H1 (cell line): ENCODE data around the gene TESMIN. TPM values are rescaled to one million over a fixed set of nuclear protein-coding genes. Genes with fewer than 3 reads are reported as not detected.

Source experiments
- CTCF ChIA-PET: fragments of 300-600 bp; sonication (Branson Sonifier 250); formaldehyde crosslinking; loops from one replicate; lab custom pipeline; 2021; ENCODE audit not compliant: partially characterized antibody; lab: Charles Lee
- POLR2A ChIA-PET: fragments of 300-600 bp; sonication (Branson Sonifier 250); formaldehyde crosslinking; loops from one replicate; lab custom pipeline; 2021; ENCODE audit warnings: inconsistent platforms; ENCODE audit not compliant: partially characterized antibody; lab: Charles Lee
- DNase-seq, 2 experiments: peaks; one replicate each; pipeline versions ENCODE4 v3.0.0 to v3.0.0-alpha.2; 2010 to 2022; ENCODE audit warnings: low spot score in 2 of 2, low read depth in 1 of 2, mixed read lengths in 1 of 2
- FAIRE-seq: peaks from 2 replicates; lab custom pipeline; 2011; peaks lifted over from hg19 to GRCh38; lab: Jason Lieb, UNC
- H2AFZ ChIP-seq: 2 replicates; pipeline ENCODE4 v1.8.1; 2012; ENCODE audit warnings: low read length, inconsistent platforms
- H2AK5ac ChIP-seq: 2 replicates; pipeline ENCODE4 v1.6.1; 2013; ENCODE audit warnings: low read depth, low read length
- H2BK120ac ChIP-seq: replicated peaks from 2 replicates; pipeline ENCODE3; 2013; ENCODE audit warnings: low read depth, low read length, inconsistent platforms
- H2BK12ac ChIP-seq: 2 replicates; pipeline ENCODE4 v1.6.1; 2013; ENCODE audit warnings: low read depth, low read length
- H2BK15ac ChIP-seq: 2 replicates; pipeline ENCODE4 v1.6.1; 2013; ENCODE audit warnings: low read length
- H2BK20ac ChIP-seq: 2 replicates; pipeline ENCODE4 v1.6.1; 2013; ENCODE audit warnings: low read length
- H2BK5ac ChIP-seq: 2 replicates; pipeline ENCODE4 v1.6.1; 2013; ENCODE audit warnings: low read depth, low read length
- H3K14ac ChIP-seq: 2 replicates; pipeline ENCODE4 v1.6.1; 2013; ENCODE audit warnings: inconsistent platforms; ENCODE audit not compliant: insufficient read length
- H3K18ac ChIP-seq: 2 replicates; pipeline ENCODE4 v1.6.1; 2013; ENCODE audit warnings: low read length; ENCODE audit errors: extremely low read depth
- H3K23ac ChIP-seq: 2 replicates; pipeline ENCODE4 v1.6.1; 2013; ENCODE audit warnings: inconsistent platforms; ENCODE audit not compliant: insufficient read length
- H3K23me2 ChIP-seq: 2 replicates; pipeline ENCODE4 v1.6.1; 2013; ENCODE audit warnings: low read depth, low read length
- H3K27ac ChIP-seq: 2 replicates; pipeline ENCODE4 v1.6.1; 2011; ENCODE audit warnings: low read depth, low read length, inconsistent platforms
- H3K27me3 ChIP-seq, 4 experiments: replicated peaks in 1 of 4; 1 replicate in 1 of 4; 2 replicates in 3 of 4; pipeline versions ENCODE4 v1.6.1 to v1.8.1; 2011 to 2013; ENCODE audit warnings: low read length in 3 of 4, mild to moderate bottlenecking in 3 of 4, inconsistent platforms in 2 of 4, mixed read lengths in 2 of 4, moderate library complexity in 1 of 4; ENCODE audit not compliant: control insufficient read depth in 3 of 4, insufficient read depth in 3 of 4; ENCODE audit errors: extremely low read depth in 1 of 4
- H3K36me3 ChIP-seq, 4 experiments: 2 replicates each; pipeline versions ENCODE4 v1.6.1 to v1.8.1; 2011 to 2013; ENCODE audit warnings: mild to moderate bottlenecking in 4 of 4, low read length in 3 of 4, moderate library complexity in 2 of 4, control low read depth in 1 of 4, inconsistent platforms in 1 of 4; ENCODE audit not compliant: insufficient read depth in 4 of 4, control insufficient read depth in 2 of 4
- H3K4ac ChIP-seq: replicated peaks from 2 replicates; pipeline ENCODE3; 2013; ENCODE audit warnings: low read length, low read depth, mixed read lengths, inconsistent platforms; ENCODE audit not compliant: insufficient read length
- H3K4me1 ChIP-seq, 4 experiments: replicated peaks in 1 of 4; 1 replicate in 1 of 4; 2 replicates in 3 of 4; pipeline versions ENCODE4 v1.6.1 to v1.8.1; 2011 to 2013; ENCODE audit warnings: low read length in 3 of 4, inconsistent platforms in 2 of 4, mixed read lengths in 1 of 4; ENCODE audit not compliant: insufficient read depth in 4 of 4, control insufficient read depth in 3 of 4
- H3K4me2 ChIP-seq, 2 experiments: 2 replicates each; pipeline versions ENCODE4 v1.6.1 to v1.8.1; 2011 to 2013; ENCODE audit warnings: low read depth in 2 of 2, low read length in 2 of 2, control low read depth in 1 of 2, inconsistent platforms in 1 of 2, mild to moderate bottlenecking in 1 of 2; ENCODE audit not compliant: insufficient read depth in 1 of 2
- H3K4me3 ChIP-seq, 4 experiments: fragments of 200-600, 300-600 bp in 1 of 4; sonication (generic), shearing (Covaris generic), sonication (Bioruptor Twin) in 1 of 4; 2 replicates each; pipeline versions ENCODE4 v1.5.1 to v1.8.1; 2011 to 2016; ENCODE audit warnings: low read length in 4 of 4, low read depth in 3 of 4, control low read depth in 2 of 4, inconsistent platforms in 2 of 4, mild to moderate bottlenecking in 2 of 4, mixed read lengths in 1 of 4, moderate library complexity in 1 of 4; ENCODE audit not compliant: insufficient read depth in 2 of 4; ENCODE audit errors: extremely low read depth in 1 of 4
- H3K56ac ChIP-seq: replicated peaks from 2 replicates; pipeline ENCODE3; 2013; ENCODE audit warnings: low read depth, mild to moderate bottlenecking, mixed read lengths, low read length, inconsistent platforms; ENCODE audit not compliant: insufficient read length
- H3K79me1 ChIP-seq: 2 replicates; pipeline ENCODE4 v1.6.1; 2013; ENCODE audit warnings: low read depth, low read length, control low read depth
- H3K79me2 ChIP-seq, 2 experiments: 2 replicates each; pipeline versions ENCODE4 v1.6.1 to v1.8.1; 2012 to 2013; ENCODE audit warnings: low read length in 2 of 2, mild to moderate bottlenecking in 2 of 2, inconsistent platforms in 1 of 2; ENCODE audit not compliant: insufficient read depth in 2 of 2, control insufficient read depth in 1 of 2
- H3K9ac ChIP-seq, 4 experiments: replicated peaks in 1 of 4; 1 replicate in 1 of 4; 2 replicates in 3 of 4; pipeline versions ENCODE4 v1.6.1 to v1.8.1; 2011 to 2013; ENCODE audit warnings: low read depth in 3 of 4, low read length in 3 of 4, control low read depth in 2 of 4, mild to moderate bottlenecking in 2 of 4, moderate library complexity in 2 of 4, inconsistent platforms in 1 of 4; ENCODE audit errors: extremely low read depth in 1 of 4
- H3K9me3 ChIP-seq, 2 experiments: 2 replicates each; pipeline versions ENCODE4 v1.6.1 to v1.8.1; 2012 to 2013; ENCODE audit warnings: mild to moderate bottlenecking in 2 of 2, moderate library complexity in 2 of 2, control low read depth in 1 of 2, inconsistent platforms in 1 of 2, low read depth in 1 of 2, low read length in 1 of 2, mixed read lengths in 1 of 2; ENCODE audit not compliant: insufficient read depth in 2 of 2
- H4K20me1 ChIP-seq, 2 experiments: replicated peaks in 1 of 2; 2 replicates each; pipeline versions ENCODE3 to v1.8.1; 2011 to 2013; ENCODE audit warnings: inconsistent platforms in 2 of 2, low read length in 2 of 2, mild to moderate bottlenecking in 1 of 2; ENCODE audit not compliant: insufficient read depth in 2 of 2, control insufficient read depth in 1 of 2
- H4K5ac ChIP-seq: 2 replicates; pipeline ENCODE4 v1.6.1; 2013; ENCODE audit warnings: low read length, low read depth, mixed read lengths, inconsistent platforms; ENCODE audit not compliant: insufficient read length
- H4K8ac ChIP-seq: 2 replicates; pipeline ENCODE4 v1.8.0; 2013; ENCODE audit warnings: mild to moderate bottlenecking, moderate library complexity, low read length, inconsistent platforms; ENCODE audit not compliant: insufficient read depth; ENCODE audit errors: extremely low read depth
- H4K91ac ChIP-seq: replicated peaks from 2 replicates; pipeline ENCODE3; 2013; ENCODE audit warnings: low read length, mixed read lengths, inconsistent platforms; ENCODE audit not compliant: insufficient read length
- POLR2A ChIP-seq, 2 experiments: IDR thresholded peaks; 1 replicate in 1 of 2; 2 replicates in 1 of 2; pipeline ENCODE4 v1.6.1; 2011; ENCODE audit warnings: low read depth in 2 of 2, low read length in 2 of 2, mild to moderate bottlenecking in 2 of 2; ENCODE audit errors: control extremely low read depth in 1 of 2
- POLR2AphosphoS5 ChIP-seq: IDR thresholded peaks from 2 replicates; pipeline ENCODE4 v1.6.1; 2011; ENCODE audit warnings: low read depth, low read length
- WGBS, 2 experiments: shearing (Covaris generic) in 1 of 2; methylation state at CpG; one replicate each; pipeline versions ENCODE4 v1.1.6 to v1.1.7; 2013 to 2015; ENCODE audit warnings: low lambda C conversion rate in 2 of 2, mixed read lengths in 2 of 2, inconsistent platforms in 1 of 2, low coverage in 1 of 2, missing lambda C conversion rate in 1 of 2; ENCODE audit not compliant: insufficient replicate concordance in 2 of 2, insufficient coverage in 1 of 2, insufficient read length in 1 of 2; ENCODE audit errors: extremely low coverage in 1 of 2, missing lambda C conversion rate in 1 of 2; 5-methylcytosine and 5-hydroxymethylcytosine counted together
- polyA plus RNA-seq, 7 experiments: library from polyadenylated mRNA; depleted of rRNA in 3 of 7; stranded (reverse) in 5 of 7; unstranded in 2 of 7; fragments of >200 nt in 5 of 7; fragments of 200-250 nt in 2 of 7; gene quantifications; 1 replicate in 5 of 7; 2 replicates in 1 of 7; 4 replicates in 1 of 7; pipeline versions ENCODE4 v1.2.1 to v1.2.3, GENCODE V29; 2011 to 2013; ENCODE audit warnings: missing spikeins in 2 of 7, mixed read lengths in 2 of 7
- total RNA-seq: library from RNA; stranded (reverse); fragmentation: NEBNext Ultra II Directional; extraction: Animal tissue kit (Norgen Biotek cat#: 25700); gene quantifications from 2 replicates; pipeline ENCODE4 v1.2.1, GENCODE V29; 2021

The TESMIN gene
- total and polyA plus RNA-seq, 2 of the 8 experiments (the other 6 are each of a cell fraction or from before 2014, with no cell fraction given): 22.6 to 61.1 TPM

GRCh38 chr11:68691402-68691784, 59.9 kb downstream of the TESMIN start:
- Histone ChIP-seq H3K9ac (no peak overlapping the region), H4K20me1 (peaks cover 0 to 4% of the 10 kb centered on the region in 2 experiments), H3K4me2 (no peak overlapping the region), H3K18ac (peak overlapping the region; percentile 62; the same call in 1 of the 2 replicates), H3K4me3 (no peak overlapping the region), H2BK20ac (0 out of 2 replicates have a peak overlapping the region, but pooled peaks have one; percentile 34), H3K79me2 (no peaks in the 10 kb centered on the region), H3K27me3 (peaks cover 0 to under 1% (median 0%) of the 10 kb centered on the region in 4 experiments; a peak in 1 of 7 replicates), H4K5ac (no peak overlapping the region), H3K14ac (no peak overlapping the region), H3K27ac (no peak overlapping the region), H2BK15ac (no peak overlapping the region), H2AFZ (no peak overlapping the region), H3K23ac (no peak overlapping the region), H4K91ac (no peak overlapping the region), H2AK5ac (no peak overlapping the region), H3K23me2 (0 out of 2 replicates have a peak, but pooled peaks cover 1% of the 10 kb centered on the region), H3K4ac (no peak overlapping the region), H2BK120ac (no peak overlapping the region), H3K36me3 (peaks cover 0 to 7% (median 2%) of the 10 kb centered on the region in 4 experiments; a peak in 3 of 8 replicates), H3K79me1 (no peaks in the 10 kb centered on the region), H2BK5ac (peak overlapping the region; percentile 79; the same call in 1 of the 2 replicates), H3K56ac (no peak overlapping the region), H2BK12ac (peak overlapping the region; percentile 63; the same call in 1 of the 2 replicates), H4K8ac (no peak overlapping the region), H3K4me1 (peaks cover 5 to 27% (median 10%) of the 10 kb centered on the region in 4 experiments; a peak in 6 of 7 replicates), H3K9me3 (no peaks in the 10 kb centered on the region; a peak in 1 of 4 replicates)
- ChIA-PET CTCF (interaction anchor here (0.7 to 2.9 kb wide), 14 partner anchors 8 to 1028 kb away, joined by 3 to 13 read pairs (median 3); no protein-coding TSS in a partner anchor), POLR2A (interaction anchor here (0.7 to 1.2 kb wide), 9 partner anchors 9 to 103 kb away, joined by 3 to 6 read pairs (median 3); no protein-coding TSS in a partner anchor)
- WGBS, 2 experiments: 77% methylated on average over 9 of the region's 9 CpGs; no CpG with 5 or more reads in 1 of the 2 experiments
- DNase-seq: no peak
- FAIRE-seq: no peak
- TF ChIP-seq POLR2A (IDR thresholded peaks at IDR 0.05; ENCODE audit: control extremely low read depth in 1 of 2, low read depth in 2 of 2, low read length in 2 of 2) (0 out of 3 replicates have a peak, but pooled peaks of 1 of the 2 experiments have one; percentile 16), POLR2AphosphoS5 (peak; percentile 57; the same call in 1 of the 2 replicates)
